HG03575 (cell line): ENCODE measurements around the gene COL28A1.
A peak's percentile ranks its signal among the peaks of the same experiment; 100 is the strongest.
"Not testable (repeated sequence)": the region's sequence is repeated elsewhere in the genome, so short reads cannot be mapped to it uniquely, and the experiment has no call there.

ENCODE experiments used
- ATAC-seq: cut with Tn5 transposase; IDR thresholded peaks from one replicate; pipeline ENCODE4 v1.9.1; 2021; ENCODE audit not compliant: unreplicated experiment, insufficient number of reproducible peaks, low FRiP score; ENCODE audit errors: extremely low read depth

The COL28A1 gene

GRCh38 chr7:7428806-7429205, 106.9 kb downstream of the COL28A1 start:
- no peak for ATAC-seq

- no peak for ATAC-seq
Measured at GRCh38 chr7:7427363-7427762, 108.3 kb downstream of the COL28A1 start.

GRCh38 chr7:7426676-7427075, 109.0 kb downstream of the COL28A1 start:
- ATAC-seq, result no peak

- ATAC-seq, result no peak
Measured at GRCh38 chr7:7425321-7425720, 110.4 kb downstream of the COL28A1 start.

- peak; percentile 60 for ATAC-seq
Measured at GRCh38 chr7:7424151-7424873, 111.4 kb downstream of the COL28A1 start.

GRCh38 chr7:7422641-7423040, 113.0 kb downstream of the COL28A1 start:
- no peak for ATAC-seq

GRCh38 chr7:7421826-7422225, 113.8 kb downstream of the COL28A1 start:
- ATAC-seq, result no peak

GRCh38 chr7:7418997-7419396, 116.7 kb downstream of the COL28A1 start:
- no peak for ATAC-seq

GRCh38 chr7:7417851-7418250, 117.8 kb downstream of the COL28A1 start:
- ATAC-seq, result no peak

- ATAC-seq, result no peak
Measured at GRCh38 chr7:7417414-7417813, 118.3 kb downstream of the COL28A1 start.

- no peak for ATAC-seq
Measured at GRCh38 chr7:7416031-7416858, 119.4 kb downstream of the COL28A1 start.

GRCh38 chr7:7414791-7415603, 120.7 kb downstream of the COL28A1 start:
- no peak for ATAC-seq

- ATAC-seq, result no peak
Measured at GRCh38 chr7:7408001-7408770, 127.5 kb downstream of the COL28A1 start.

GRCh38 chr7:7405461-7405860, 130.2 kb downstream of the COL28A1 start:
- ATAC-seq, result no peak

- no peak for ATAC-seq
Measured at GRCh38 chr7:7399707-7400106, 136.0 kb downstream of the COL28A1 start.

- no peak for ATAC-seq
Measured at GRCh38 chr7:7395785-7396184, 139.9 kb downstream of the COL28A1 start.

GRCh38 chr7:7388164-7388563, 147.5 kb downstream of the COL28A1 start:
- ATAC-seq, result not testable (repeated sequence)

GRCh38 chr7:7385421-7385820, 150.3 kb downstream of the COL28A1 start:
- ATAC-seq, result no peak

- no peak for ATAC-seq
Measured at GRCh38 chr7:7384228-7384627, 151.4 kb downstream of the COL28A1 start.
